ENCODE measurements around the gene PLXNC1. TPM values are rescaled to one million over a fixed set of nuclear protein-coding genes. Genes with fewer than 3 reads are reported as not detected.
A peak's percentile ranks its signal among the peaks of the same experiment; 100 is the strongest.

The PLXNC1 gene
- total and polyA plus RNA-seq, 2 of the 8 experiments (the other 6 are each of a cell fraction or from before 2014, with no cell fraction given) = 0.83 to 2.0 TPM

DNA sequence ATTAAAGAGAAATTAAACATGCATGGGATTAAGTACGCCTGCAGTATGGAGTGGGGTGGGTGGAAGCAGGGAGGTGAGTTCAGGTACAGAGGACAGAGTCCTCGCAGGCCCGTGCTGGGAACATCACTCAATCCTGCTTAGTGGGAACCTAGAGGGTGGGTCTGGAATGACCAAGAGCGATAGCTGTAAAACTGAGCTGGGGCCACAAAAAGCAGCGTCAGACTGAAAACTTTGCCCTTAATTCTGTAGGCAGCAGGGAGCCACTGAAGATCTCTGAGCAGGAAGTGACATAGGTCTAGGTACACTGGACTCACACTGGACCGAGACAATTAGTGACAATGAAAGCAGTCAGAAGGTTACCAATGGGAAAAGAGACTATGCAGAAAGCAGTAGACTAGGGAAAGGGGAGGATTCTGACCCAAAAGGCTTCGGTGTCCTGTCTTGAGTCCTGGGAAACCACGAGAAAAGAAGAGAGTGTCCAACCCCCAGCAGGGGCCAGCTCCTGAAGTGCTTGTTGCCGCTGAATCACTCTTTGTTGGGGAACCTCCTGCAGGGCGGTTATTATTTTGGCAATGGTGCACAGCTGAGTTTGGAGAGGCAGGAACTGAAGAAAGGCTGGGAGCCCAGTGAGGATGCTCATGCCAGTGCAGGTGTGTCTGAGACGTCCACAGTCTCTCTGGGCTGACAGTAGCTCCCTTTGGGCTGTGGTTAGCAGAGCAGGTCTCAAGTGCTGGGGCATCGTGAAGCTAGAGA, 97.4 kb downstream of the PLXNC1 start:
- no peak overlapping the region for H3K4ac ChIP-seq (replicated peaks; ENCODE audit: insufficient read length, low read depth, low read length)
- no peak for DNase-seq (ENCODE audit: low read depth in 1 of 2, low spot score in 2 of 2)
- ChIA-PET CTCF (ENCODE audit: partially characterized antibody) (interaction anchor here (0.8 to 1.6 kb wide), 3 partner anchors 16 to 185 kb away, joined by 3 to 4 read pairs (median 3); no protein-coding TSS in a partner anchor), POLR2A (ENCODE audit: partially characterized antibody) (no interaction called here)
- no peaks in the 10 kb centered on the region for H4K20me1 ChIP-seq (replicated peaks in 1 of 2; ENCODE audit: control insufficient read depth in 1 of 2, insufficient read depth in 2 of 2, low read length in 2 of 2)
- no peak overlapping the region for H3K18ac ChIP-seq (ENCODE audit: extremely low read depth, low read length)
- H3K27me3 ChIP-seq (replicated peaks in 1 of 4; ENCODE audit: control insufficient read depth in 3 of 4, extremely low read depth in 1 of 4, insufficient read depth in 3 of 4, low read length in 3 of 4) = no peaks in the 10 kb centered on the region; a peak in 1 of 7 replicates
- FAIRE-seq = no peak
- no peaks in the 10 kb centered on the region for H3K79me1 ChIP-seq (ENCODE audit: low read depth, low read length)
- no peak overlapping the region for H2BK12ac ChIP-seq (ENCODE audit: low read depth, low read length)
- 87% methylated on average over 12 of the region's 12 CpGs; no CpG with 5 or more reads in 1 of the 2 experiments for WGBS, 2 experiments (ENCODE audit: extremely low coverage in 1 of 2, insufficient coverage in 1 of 2, insufficient read length in 1 of 2, insufficient replicate concordance in 2 of 2, low coverage in 1 of 2, low lambda C conversion rate in 2 of 2, missing lambda C conversion rate in 1 of 2)
- peak overlapping the region; percentile 69 for H3K14ac ChIP-seq (ENCODE audit: insufficient read length)
- H3K27ac ChIP-seq (ENCODE audit: low read depth, low read length) = no peak overlapping the region
- peaks cover 0 to 14% (median 5%) of the 10 kb centered on the region in 4 experiments; a peak in 6 of 7 replicates for H3K4me1 ChIP-seq (replicated peaks in 1 of 4; ENCODE audit: control insufficient read depth in 3 of 4, insufficient read depth in 4 of 4, low read length in 3 of 4)
- H4K91ac ChIP-seq (replicated peaks; ENCODE audit: insufficient read length, low read length) = no peak overlapping the region
- H2BK5ac ChIP-seq (ENCODE audit: low read depth, low read length) = peak overlapping the region; percentile 8; the same call in 1 of the 2 replicates
- H2AK5ac ChIP-seq (ENCODE audit: low read depth, low read length) = no peak overlapping the region
- H2BK120ac ChIP-seq (replicated peaks; ENCODE audit: low read depth, low read length) = no peak overlapping the region
- no peaks in the 10 kb centered on the region; a peak in 1 of 4 replicates for H3K79me2 ChIP-seq (ENCODE audit: control insufficient read depth in 1 of 2, insufficient read depth in 2 of 2, low read length in 2 of 2)
- H3K9ac ChIP-seq (replicated peaks in 1 of 4; ENCODE audit: extremely low read depth in 1 of 4, low read depth in 3 of 4, low read length in 3 of 4) = no peak overlapping the region
- H2BK15ac ChIP-seq (ENCODE audit: low read length) = peak overlapping the region; percentile 65; the same call in 1 of the 2 replicates
- H4K5ac ChIP-seq (ENCODE audit: insufficient read length, low read depth, low read length) = no peak overlapping the region
- H4K8ac ChIP-seq (ENCODE audit: extremely low read depth, insufficient read depth, low read length) = no peak overlapping the region
- H3K9me3 ChIP-seq (ENCODE audit: insufficient read depth in 2 of 2, low read depth in 1 of 2, low read length in 1 of 2) = no peaks in the 10 kb centered on the region
- H2BK20ac ChIP-seq (ENCODE audit: low read length) = no peak overlapping the region
- no peak overlapping the region for H2AFZ ChIP-seq (ENCODE audit: low read length)
- H3K23me2 ChIP-seq (ENCODE audit: low read depth, low read length) = no peaks in the 10 kb centered on the region
- H3K36me3 ChIP-seq (ENCODE audit: control insufficient read depth in 2 of 4, insufficient read depth in 4 of 4, low read length in 3 of 4) = no peaks in the 10 kb centered on the region
- H3K4me3 ChIP-seq (ENCODE audit: extremely low read depth in 1 of 4, insufficient read depth in 2 of 4, low read depth in 3 of 4, low read length in 4 of 4) = no peak overlapping the region
- no peak overlapping the region for H3K4me2 ChIP-seq (ENCODE audit: insufficient read depth in 1 of 2, low read depth in 2 of 2, low read length in 2 of 2)
- H3K23ac ChIP-seq (ENCODE audit: insufficient read length) = no peak overlapping the region
- no peak overlapping the region for H3K56ac ChIP-seq (replicated peaks; ENCODE audit: insufficient read length, low read depth, low read length)
- TF ChIP-seq HDAC6 (IDR thresholded peaks at IDR 0.05; ENCODE audit: low read depth, low read length) (no peak), YY1 (IDR thresholded peaks at IDR 0.05; ENCODE audit: low read depth, low read length) (no peak), CBX8 (IDR thresholded peaks at IDR 0.05; ENCODE audit: borderline replicate concordance, low read depth, low read length) (no peak), CBX5 (IDR thresholded peaks at IDR 0.05; ENCODE audit: low read depth, low read length) (no peak), TAF7 (optimal IDR thresholded peaks at IDR 0.05; ENCODE audit: borderline replicate concordance, low read depth, low read length) (no peak), ZNF274 (IDR thresholded peaks at IDR 0.05; ENCODE audit: borderline replicate concordance, extremely low read depth, low read length) (no peak), FOSL1 (IDR thresholded peaks at IDR 0.05; ENCODE audit: insufficient read depth, low read depth, low read length) (no peak), POLR2A (IDR thresholded peaks at IDR 0.05; ENCODE audit: control extremely low read depth in 1 of 2, low read depth in 2 of 2, low read length in 2 of 2) (no peak), RNF2 (IDR thresholded peaks at IDR 0.05; ENCODE audit: borderline replicate concordance, low read depth, low read length, missing control alignments, poor library complexity, severe bottlenecking) (no peak), CEBPB (IDR thresholded peaks at IDR 0.05; ENCODE audit: low read depth, low read length) (no peak), EZH2 (IDR thresholded peaks at IDR 0.05; ENCODE audit: low read depth, low read length, severe bottlenecking) (no peak), RAD21 (IDR thresholded peaks at IDR 0.05 in 1 of 2, conservative IDR thresholded peaks at IDR 0.05 in 1 of 2; ENCODE audit: low read depth in 2 of 2, low read length in 2 of 2) (no peak)
